Karpas-422 (cell line): ENCODE data around the gene BDKRB2. TPM values are rescaled to one million over a fixed set of nuclear protein-coding genes. Genes with fewer than 3 reads are reported as not detected.

ENCODE experiments used
- DNase-seq: peaks from one replicate; pipeline ENCODE4 v3.0.0-alpha.2; 2015
- H2AFZ ChIP-seq: fragments of 200-600 bp; sonication (generic); 2 replicates; pipeline ENCODE4 v1.6.1; 2014; ENCODE audit warnings: antibody characterized with exemption, low read length, mixed read lengths
- H3K27ac ChIP-seq: fragments of 200-600 bp; sonication (generic); 2 replicates; pipeline ENCODE4 v1.5.1; 2014; ENCODE audit warnings: mild to moderate bottlenecking, low read length, moderate library complexity
- H3K27me3 ChIP-seq: fragments of 200-600 bp; sonication (generic); 2 replicates; pipeline ENCODE4 v1.6.1; 2014; ENCODE audit warnings: low read length, mixed read lengths
- H3K36me3 ChIP-seq: fragments of 200-600 bp; sonication (generic); 2 replicates; pipeline ENCODE4 v1.6.1; 2014; ENCODE audit warnings: low read length, mixed read lengths; ENCODE audit not compliant: insufficient read depth
- H3K4me1 ChIP-seq: fragments of 200-600 bp; sonication (generic); 2 replicates; pipeline ENCODE4 v1.6.1; 2014; ENCODE audit warnings: mild to moderate bottlenecking, low read length, mixed read lengths
- H3K4me2 ChIP-seq: fragments of 200-600 bp; sonication (generic); 2 replicates; pipeline ENCODE4 v1.6.1; 2014; ENCODE audit warnings: low read length, low read depth, mild to moderate bottlenecking; ENCODE audit not compliant: poor library complexity, severe bottlenecking
- H3K4me3 ChIP-seq: fragments of 200-600 bp; sonication (generic); 2 replicates; pipeline ENCODE4 v1.5.1; 2014; ENCODE audit warnings: mild to moderate bottlenecking, antibody characterized with exemption, low read length, mixed read lengths
- H3K79me2 ChIP-seq: fragments of 200-600 bp; sonication (generic); 2 replicates; pipeline ENCODE4 v1.6.1; 2014; ENCODE audit warnings: mild to moderate bottlenecking, low read length, mixed read lengths
- H3K9ac ChIP-seq: fragments of 200-600 bp; sonication (generic); 2 replicates; pipeline ENCODE4 v1.6.0; 2014; ENCODE audit warnings: low read length
- H3K9me2 ChIP-seq: fragments of 200-600 bp; sonication (generic), shearing (Covaris generic); replicated peaks from 2 replicates; pipeline ENCODE4 v1.6.0; 2014; ENCODE audit warnings: mild to moderate bottlenecking, low read length, moderate library complexity; ENCODE audit not compliant: insufficient read depth
- H3K9me3 ChIP-seq: fragments of 300-700, 200-600 bp; sonication (generic); 2 replicates; pipeline ENCODE4 v1.6.1; 2014; ENCODE audit warnings: low read length, mixed read lengths
- H4K20me1 ChIP-seq: fragments of 200-600 bp; sonication (generic); 2 replicates; pipeline ENCODE4 v1.6.1; 2014; ENCODE audit warnings: mild to moderate bottlenecking, antibody characterized with exemption, low read length, low read depth; ENCODE audit not compliant: insufficient read depth
- total RNA-seq: library from RNA; depleted of rRNA; stranded (reverse); fragments of >200 nt; shearing (Covaris generic); gene quantifications from 2 replicates; pipeline ENCODE4 v1.2.3, GENCODE V29; 2014; ENCODE audit warnings: low replicate concordance

BDKRB2 gene
- total RNA-seq, 1 experiment from 2014 or later, result not detected

GRCh38 chr14:96231056-96231455, 26.4 kb downstream of the BDKRB2 start:
- Histone ChIP-seq H3K4me2 (no peak overlapping the region), H3K9ac (no peak overlapping the region), H3K9me2 (no peaks in the 10 kb centered on the region), H3K27ac (no peak overlapping the region), H3K9me3 (no peaks in the 10 kb centered on the region), H4K20me1 (peaks cover 5% of the 10 kb centered on the region; the same call in 1 of the 2 replicates), H3K79me2 (no peaks in the 10 kb centered on the region), H3K4me3 (no peak overlapping the region), H2AFZ (no peak overlapping the region), H3K4me1 (no peaks in the 10 kb centered on the region), H3K27me3 (no peaks in the 10 kb centered on the region), H3K36me3 (no peaks in the 10 kb centered on the region)
- DNase-seq, result no peak

- H4K20me1 ChIP-seq, result peaks cover 5% of the 10 kb centered on the region; the same call in 1 of the 2 replicates
- H3K27ac ChIP-seq, result no peak overlapping the region
- no peaks in the 10 kb centered on the region for H3K27me3 ChIP-seq
- no peaks in the 10 kb centered on the region for H3K9me3 ChIP-seq
- H2AFZ ChIP-seq, result no peak overlapping the region
- no peak overlapping the region for H3K4me3 ChIP-seq
- no peak for DNase-seq
- no peaks in the 10 kb centered on the region for H3K4me1 ChIP-seq
- H3K9ac ChIP-seq, result no peak overlapping the region
- H3K9me2 ChIP-seq, result no peaks in the 10 kb centered on the region
- H3K36me3 ChIP-seq, result no peaks in the 10 kb centered on the region
- H3K79me2 ChIP-seq, result no peaks in the 10 kb centered on the region
- no peak overlapping the region for H3K4me2 ChIP-seq
Observed at GRCh38 chr14:96231526-96232130, 27.0 kb downstream of the BDKRB2 start.

GRCh38 chr14:96232506-96232905, 27.9 kb downstream of the BDKRB2 start:
- Histone ChIP-seq H3K27me3 (no peaks in the 10 kb centered on the region), H3K79me2 (no peaks in the 10 kb centered on the region), H3K4me3 (no peak overlapping the region), H3K36me3 (no peaks in the 10 kb centered on the region), H3K9ac (no peak overlapping the region), H3K4me2 (no peak overlapping the region), H4K20me1 (peaks cover 5% of the 10 kb centered on the region; the same call in 1 of the 2 replicates), H3K4me1 (no peaks in the 10 kb centered on the region), H3K27ac (no peak overlapping the region), H2AFZ (no peak overlapping the region), H3K9me2 (no peaks in the 10 kb centered on the region), H3K9me3 (no peaks in the 10 kb centered on the region)
- DNase-seq, result no peak

- Histone ChIP-seq H3K36me3 (no peaks in the 10 kb centered on the region), H3K4me1 (no peaks in the 10 kb centered on the region), H3K27me3 (no peaks in the 10 kb centered on the region), H3K27ac (no peak overlapping the region), H3K4me2 (no peak overlapping the region), H3K4me3 (no peak overlapping the region), H4K20me1 (peaks cover 5% of the 10 kb centered on the region; the same call in 1 of the 2 replicates), H3K9me3 (no peaks in the 10 kb centered on the region), H3K79me2 (no peaks in the 10 kb centered on the region), H3K9me2 (no peaks in the 10 kb centered on the region), H2AFZ (no peak overlapping the region), H3K9ac (no peak overlapping the region)
- no peak for DNase-seq
Observed at GRCh38 chr14:96233661-96234060, 29.0 kb downstream of the BDKRB2 start.

- Histone ChIP-seq H3K79me2 (no peaks in the 10 kb centered on the region), H3K9me2 (no peaks in the 10 kb centered on the region), H3K4me2 (no peak overlapping the region), H3K4me1 (no peaks in the 10 kb centered on the region), H3K36me3 (no peaks in the 10 kb centered on the region), H4K20me1 (peaks cover 5% of the 10 kb centered on the region; the same call in 1 of the 2 replicates), H3K27me3 (no peaks in the 10 kb centered on the region), H2AFZ (no peak overlapping the region), H3K4me3 (no peak overlapping the region), H3K9me3 (no peaks in the 10 kb centered on the region), H3K27ac (no peak overlapping the region), H3K9ac (no peak overlapping the region)
- DNase-seq, result no peak
Observed at GRCh38 chr14:96235426-96235825, 30.8 kb downstream of the BDKRB2 start.

- H3K79me2 ChIP-seq, result no peaks in the 10 kb centered on the region
- no peaks in the 10 kb centered on the region for H3K36me3 ChIP-seq
- H3K4me3 ChIP-seq, result no peak overlapping the region
- no peaks in the 10 kb centered on the region for H3K4me1 ChIP-seq
- no peaks in the 10 kb centered on the region for H3K27me3 ChIP-seq
- H3K9me2 ChIP-seq, result no peaks in the 10 kb centered on the region
- H4K20me1 ChIP-seq, result no peaks in the 10 kb centered on the region
- H3K9me3 ChIP-seq, result no peaks in the 10 kb centered on the region
- H2AFZ ChIP-seq, result no peak overlapping the region
- H3K4me2 ChIP-seq, result no peak overlapping the region
- no peak overlapping the region for H3K9ac ChIP-seq
- no peak overlapping the region for H3K27ac ChIP-seq
- no peak for DNase-seq
Observed at GRCh38 chr14:96237641-96238040, 33.0 kb downstream of the BDKRB2 start.

GRCh38 chr14:96238676-96239265, 34.1 kb downstream of the BDKRB2 start:
- Histone ChIP-seq H3K4me3 (no peak overlapping the region), H3K27me3 (no peaks in the 10 kb centered on the region), H3K36me3 (no peaks in the 10 kb centered on the region), H3K9me2 (no peaks in the 10 kb centered on the region), H3K27ac (no peak overlapping the region), H3K9me3 (no peaks in the 10 kb centered on the region), H3K79me2 (no peaks in the 10 kb centered on the region), H3K4me2 (no peak overlapping the region), H3K9ac (no peak overlapping the region), H4K20me1 (no peaks in the 10 kb centered on the region), H2AFZ (no peak overlapping the region), H3K4me1 (no peaks in the 10 kb centered on the region)
- DNase-seq, result no peak

GRCh38 chr14:96239711-96240141, 35.1 kb downstream of the BDKRB2 start:
- H2AFZ ChIP-seq, result no peak overlapping the region
- no peaks in the 10 kb centered on the region for H3K4me1 ChIP-seq
- DNase-seq, result no peak
- H3K27ac ChIP-seq, result no peak overlapping the region
- no peak overlapping the region for H3K9ac ChIP-seq
- no peaks in the 10 kb centered on the region for H3K27me3 ChIP-seq
- no peaks in the 10 kb centered on the region for H3K9me3 ChIP-seq
- no peaks in the 10 kb centered on the region for H4K20me1 ChIP-seq
- no peaks in the 10 kb centered on the region for H3K9me2 ChIP-seq
- no peaks in the 10 kb centered on the region for H3K79me2 ChIP-seq
- H3K4me2 ChIP-seq, result no peak overlapping the region
- H3K36me3 ChIP-seq, result no peaks in the 10 kb centered on the region
- H3K4me3 ChIP-seq, result no peak overlapping the region
